GM18526 (cell line): ENCODE results near the gene ARPIN.

ENCODE experiments used
- POLR2A ChIP-seq: IDR thresholded peaks from 3 replicates; pipeline ENCODE4 v1.6.1; 2011; ENCODE audit not compliant: insufficient read length; ENCODE audit errors: extremely low read depth

The ARPIN gene

GRCh38 chr15:89912674-89913396 is at the start of gene ARPIN:
ARPIN (minus strand) TSS chr15:89912952; CDS start chr15:89912835, 117 bp downstream.
- no peak for TF ChIP-seq POLR2A

DNA sequence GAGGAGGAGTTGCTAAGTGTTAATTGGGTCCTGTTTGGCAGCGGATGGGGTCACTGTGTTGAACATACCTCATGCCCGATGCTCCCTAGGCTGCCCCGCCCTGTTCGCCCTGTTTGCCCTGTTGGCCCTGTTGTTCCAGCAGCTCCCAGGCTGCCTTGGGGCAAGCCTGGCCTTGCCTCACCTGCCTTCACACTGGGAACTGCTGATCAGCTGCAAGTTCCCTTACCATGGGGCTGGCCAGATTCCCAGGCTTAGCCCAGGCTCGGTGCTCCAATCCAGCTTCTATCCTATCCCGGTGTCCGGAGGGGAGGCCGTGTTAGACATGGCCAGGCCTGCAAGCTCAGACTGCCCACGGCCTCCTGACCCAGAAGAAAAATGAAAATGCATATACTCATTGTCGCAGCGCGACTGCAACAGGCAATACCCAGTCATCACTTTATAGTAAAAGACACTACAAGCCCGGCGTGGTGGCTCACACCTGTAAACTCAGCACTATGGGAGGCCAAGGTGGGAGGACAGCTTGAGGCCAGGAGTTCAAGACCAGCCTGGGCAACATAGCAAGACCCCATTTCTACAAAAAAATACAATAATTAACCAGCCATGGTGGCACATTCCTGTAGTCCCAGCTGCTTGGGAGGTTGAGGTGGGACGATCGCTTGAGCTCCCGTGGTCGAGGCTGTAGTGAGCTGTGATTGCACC is 45.5 kb upstream of the ARPIN start:
- no peak for TF ChIP-seq POLR2A

DNA sequence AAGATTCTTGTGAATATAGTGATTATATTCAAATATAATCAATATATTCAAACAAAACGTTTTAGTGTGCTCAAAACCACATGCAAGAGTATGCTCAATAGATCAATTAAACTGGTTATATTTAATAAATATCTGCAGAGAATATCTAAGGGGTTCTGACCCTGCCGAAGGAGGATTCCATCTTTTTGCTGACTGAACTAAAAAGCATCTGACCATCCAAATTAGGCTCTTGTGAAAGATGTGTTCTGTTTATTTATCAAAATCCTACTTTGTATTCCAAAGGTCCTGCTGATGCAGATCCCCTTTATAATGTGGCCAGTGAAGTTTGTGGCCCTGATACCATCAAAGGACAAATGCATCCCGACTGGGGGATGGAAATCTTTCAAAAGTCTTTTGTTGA is 41.8 kb upstream of the ARPIN start:
- no peak for TF ChIP-seq POLR2A

- TF ChIP-seq POLR2A = no peak
Measured at GRCh38 chr15:89948796-89949195, 36.0 kb upstream of the ARPIN start.

DNA sequence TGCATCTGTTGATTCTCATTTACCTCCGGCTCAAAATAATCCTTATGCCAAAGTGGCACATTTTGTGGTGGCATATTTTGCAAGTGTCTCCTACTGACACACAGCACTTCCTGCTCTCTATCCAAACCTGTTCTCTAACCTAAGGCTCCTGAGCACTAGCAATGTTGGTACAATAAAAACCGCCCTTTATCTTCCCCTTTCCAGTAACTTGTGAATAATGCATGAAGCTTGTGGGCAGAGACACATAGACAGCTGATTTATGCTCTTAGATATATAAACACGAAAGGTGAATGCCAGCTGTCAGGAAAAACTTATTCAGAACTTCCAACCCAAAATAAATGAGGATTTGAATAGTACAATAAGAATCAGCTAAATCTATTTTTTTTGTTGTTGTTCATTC is 34.6 kb upstream of the ARPIN start:
- no peak for TF ChIP-seq POLR2A

GRCh38 chr15:89946681-89947299 is 34.0 kb upstream of the ARPIN start:
- TF ChIP-seq POLR2A = no peak

GRCh38 chr15:89939910-89940309 is 27.2 kb upstream of the ARPIN start:
- TF ChIP-seq POLR2A = no peak

DNA sequence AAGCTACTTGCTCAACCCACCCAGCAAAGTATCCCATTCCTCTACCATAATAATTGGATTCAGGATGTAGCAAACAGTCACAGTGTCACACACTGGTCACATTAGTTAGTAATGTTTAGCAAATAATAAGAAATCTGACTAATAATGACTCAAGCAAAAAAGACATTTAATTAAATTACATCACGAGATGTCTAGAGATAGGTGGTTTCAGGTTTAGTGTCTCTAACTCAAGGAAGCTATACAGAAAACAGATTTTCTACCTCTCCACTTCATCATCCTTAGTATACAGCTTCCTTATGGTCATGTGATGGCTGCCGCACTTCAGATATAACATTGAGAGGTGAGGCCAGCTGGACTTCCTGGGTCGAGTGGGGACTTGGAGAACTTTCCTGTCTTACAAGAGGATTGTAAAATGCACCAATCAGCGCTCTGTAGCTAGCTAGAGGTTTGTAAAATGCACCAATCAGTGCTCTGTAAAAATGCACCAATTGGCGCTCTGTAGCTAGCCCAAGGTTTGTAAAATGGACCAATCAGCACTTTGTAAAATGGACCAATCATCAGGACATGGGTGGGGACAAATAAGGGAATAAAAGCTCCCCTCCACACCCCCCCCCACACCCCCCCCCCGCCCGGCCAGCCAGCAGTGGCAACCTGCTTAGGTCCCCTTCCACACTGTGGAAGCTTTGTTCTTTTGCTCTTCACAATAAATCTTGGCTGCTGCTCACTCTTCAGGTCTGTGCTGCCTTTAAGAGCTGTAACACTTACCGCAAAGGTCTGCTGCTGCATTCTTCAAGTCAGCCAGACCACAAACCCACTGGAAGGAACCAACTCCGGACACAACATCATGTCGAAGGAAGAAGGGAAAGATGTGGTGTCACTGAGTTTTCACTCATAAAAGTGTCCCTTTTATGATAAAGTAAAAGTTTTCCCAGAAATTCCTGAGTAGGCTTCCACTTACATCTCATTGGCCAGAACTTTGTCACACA is 24.9 kb upstream of the ARPIN start:
- TF ChIP-seq POLR2A = no peak

- TF ChIP-seq POLR2A = no peak
Measured at GRCh38 chr15:89936786-89937265, 24.1 kb upstream of the ARPIN start.

DNA sequence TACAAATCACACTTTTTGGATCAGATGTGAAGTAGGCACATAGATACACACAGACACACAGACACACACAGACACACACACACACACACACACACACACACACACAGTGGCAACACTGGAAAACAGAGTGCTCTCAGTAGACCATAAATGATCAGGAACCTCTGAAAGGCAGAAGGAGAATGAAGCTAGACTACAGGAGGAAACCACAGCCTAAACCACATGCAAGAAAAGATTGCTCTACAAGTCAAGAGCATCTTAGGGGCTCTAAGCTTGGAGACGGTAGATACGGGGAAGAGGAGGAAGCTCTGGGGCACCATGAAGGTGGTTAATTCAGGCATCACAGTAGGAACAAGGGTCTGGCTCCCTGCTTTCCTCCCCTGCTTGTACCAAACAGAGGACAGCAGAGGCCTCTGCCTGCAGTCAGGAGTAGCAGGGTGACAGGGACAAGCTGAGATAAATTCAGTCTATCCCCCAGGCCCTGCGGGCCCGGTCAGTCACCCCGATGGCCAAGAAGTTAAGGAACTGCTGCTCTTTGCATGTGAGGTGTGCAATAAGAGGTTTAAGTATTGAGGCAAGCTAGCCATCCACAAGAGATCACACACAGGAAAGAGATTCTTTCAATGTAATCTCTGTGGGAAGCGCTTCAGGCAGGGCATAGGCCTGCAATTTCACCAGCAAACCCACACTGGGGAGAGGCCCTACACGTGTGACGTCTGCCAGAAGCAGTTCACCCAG is 23.5 kb upstream of the ARPIN start:
- TF ChIP-seq POLR2A = no peak

DNA sequence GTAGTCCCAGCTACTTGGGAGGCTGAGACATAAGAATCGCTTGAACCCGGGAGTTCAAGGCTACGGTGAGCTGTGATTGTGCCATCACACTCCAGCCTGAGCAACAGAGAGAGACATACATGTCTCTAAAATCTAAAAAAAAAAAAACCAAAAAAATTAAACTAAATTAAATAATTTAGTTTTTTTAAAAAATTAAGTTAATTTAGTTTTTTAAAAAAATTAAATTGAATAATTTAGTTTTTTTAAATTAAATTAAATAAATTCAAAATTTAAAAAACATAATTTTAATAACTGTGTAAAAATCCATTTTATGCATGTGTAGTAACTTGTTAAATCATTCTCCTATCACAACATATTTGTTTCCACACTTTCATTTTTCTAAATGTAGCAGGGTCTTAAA is 20.1 kb upstream of the ARPIN start:
- TF ChIP-seq POLR2A = no peak

DNA sequence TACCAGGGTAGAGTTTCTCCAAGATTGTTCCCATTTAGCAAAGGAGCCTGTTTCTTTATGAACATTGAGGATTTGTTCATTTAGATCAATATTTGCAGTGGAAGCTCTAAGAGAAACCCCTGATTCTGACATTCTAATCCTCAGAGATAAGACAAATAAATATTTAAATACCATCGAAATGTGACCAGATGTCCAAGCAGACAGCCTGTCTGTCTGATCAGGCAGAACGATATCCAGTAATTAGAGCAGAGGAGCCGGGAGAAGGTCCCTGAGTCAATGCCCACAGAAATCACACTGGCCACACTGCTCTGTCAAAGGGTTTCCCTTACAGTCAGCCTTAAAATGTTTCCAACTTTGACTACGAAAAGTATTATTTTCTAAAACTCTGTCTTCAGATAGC is 15.7 kb upstream of the ARPIN start:
- no peak for TF ChIP-seq POLR2A

GRCh38 chr15:89926158-89926557 is 13.4 kb upstream of the ARPIN start:
- TF ChIP-seq POLR2A = no peak

GRCh38 chr15:89917442-89918101 is 4.8 kb upstream of the ARPIN start:
- TF ChIP-seq POLR2A = no peak
